AG09309 (cell line): Measurements from ENCODE around the gene CREB1.

Experiments
- DNase-seq: peaks from one replicate; pipeline ENCODE4 v3.0.0-alpha.2; 2010; ENCODE audit warnings: low read depth
- H3K4me3 ChIP-seq: 2 replicates; pipeline ENCODE4 v1.5.1; 2011; ENCODE audit warnings: mild to moderate bottlenecking, low read depth, low read length, moderate library complexity; ENCODE audit not compliant: control insufficient read depth
- TF ChIP-seq, protein P1 (sequence below): IDR thresholded peaks from 2 replicates; pipeline ENCODE4 v1.5.1; 2011; ENCODE audit warnings: mild to moderate bottlenecking, low read depth, low read length, inconsistent platforms; ENCODE audit not compliant: insufficient read depth, control insufficient read depth; ENCODE audit errors: missing control alignments

Gene CREB1

DNA sequence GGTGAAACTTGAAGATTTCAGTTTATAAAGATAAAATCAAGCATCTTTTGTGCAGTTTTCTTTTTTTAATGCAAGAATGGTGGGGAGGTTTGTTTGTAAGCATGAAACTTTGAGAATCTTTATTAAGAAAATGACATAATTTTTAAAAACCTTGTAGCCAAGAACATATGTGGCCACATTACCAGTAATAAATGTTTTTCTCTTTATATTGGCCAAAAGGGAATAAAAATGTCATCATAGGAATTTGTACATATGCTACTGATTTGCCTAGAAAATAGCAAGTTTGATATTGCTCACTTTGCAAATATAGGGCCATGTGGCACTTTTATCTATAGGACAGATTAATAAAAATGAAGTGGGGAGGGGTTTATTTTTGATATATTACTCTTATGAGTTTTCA, 69.9 kb downstream of the CREB1 start:
- no peak overlapping the region for H3K4me3 ChIP-seq
- DNase-seq: no peak
- TF ChIP-seq, protein P1, sequence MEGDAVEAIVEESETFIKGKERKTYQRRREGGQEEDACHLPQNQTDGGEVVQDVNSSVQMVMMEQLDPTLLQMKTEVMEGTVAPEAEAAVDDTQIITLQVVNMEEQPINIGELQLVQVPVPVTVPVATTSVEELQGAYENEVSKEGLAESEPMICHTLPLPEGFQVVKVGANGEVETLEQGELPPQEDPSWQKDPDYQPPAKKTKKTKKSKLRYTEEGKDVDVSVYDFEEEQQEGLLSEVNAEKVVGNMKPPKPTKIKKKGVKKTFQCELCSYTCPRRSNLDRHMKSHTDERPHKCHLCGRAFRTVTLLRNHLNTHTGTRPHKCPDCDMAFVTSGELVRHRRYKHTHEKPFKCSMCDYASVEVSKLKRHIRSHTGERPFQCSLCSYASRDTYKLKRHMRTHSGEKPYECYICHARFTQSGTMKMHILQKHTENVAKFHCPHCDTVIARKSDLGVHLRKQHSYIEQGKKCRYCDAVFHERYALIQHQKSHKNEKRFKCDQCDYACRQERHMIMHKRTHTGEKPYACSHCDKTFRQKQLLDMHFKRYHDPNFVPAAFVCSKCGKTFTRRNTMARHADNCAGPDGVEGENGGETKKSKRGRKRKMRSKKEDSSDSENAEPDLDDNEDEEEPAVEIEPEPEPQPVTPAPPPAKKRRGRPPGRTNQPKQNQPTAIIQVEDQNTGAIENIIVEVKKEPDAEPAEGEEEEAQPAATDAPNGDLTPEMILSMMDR: no peak

DNA sequence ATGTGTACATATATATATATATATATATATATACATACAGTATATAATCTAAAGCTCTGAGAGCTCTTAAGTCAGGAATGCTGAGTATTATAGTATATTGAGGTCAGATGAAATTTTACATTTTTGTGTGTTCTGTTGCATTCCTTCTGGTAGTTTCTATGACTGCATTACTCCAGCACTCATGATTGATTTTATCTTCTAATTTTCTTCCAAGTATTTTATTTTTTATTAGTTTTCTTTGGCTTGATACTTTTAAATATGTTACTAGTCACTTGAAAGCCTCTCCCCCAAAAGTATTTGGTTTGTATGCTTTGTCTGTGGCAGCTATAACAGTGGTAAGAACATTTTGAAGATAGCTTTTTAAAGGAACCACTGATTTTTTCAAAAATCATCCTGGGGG, 70.5 kb downstream of the CREB1 start:
- H3K4me3 ChIP-seq: no peak overlapping the region
- TF ChIP-seq, protein P1: no peak
- DNase-seq: no peak

DNA sequence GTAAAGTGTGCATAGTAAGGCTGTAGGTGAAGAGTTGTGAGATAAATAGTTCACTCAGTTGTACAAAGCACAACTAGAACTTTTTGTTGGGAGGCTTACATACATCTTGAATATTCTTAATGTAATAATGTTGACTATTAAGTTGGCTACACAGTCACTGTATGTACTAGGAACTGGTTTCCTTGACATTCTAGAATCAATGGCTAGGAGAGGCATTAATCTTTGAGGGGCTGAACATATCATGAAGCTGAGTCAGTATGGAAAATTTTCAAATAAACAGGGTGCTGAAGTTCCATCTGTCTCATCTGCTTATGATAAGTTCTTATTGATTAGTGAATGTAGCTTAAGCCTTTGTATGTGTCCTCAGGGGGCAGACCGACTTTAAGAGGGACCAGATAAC, 72.0 kb downstream of the CREB1 start:
- TF ChIP-seq, protein P1: no peak
- no peak for DNase-seq
- H3K4me3 ChIP-seq: no peak overlapping the region

- TF ChIP-seq, protein P1: no peak
- DNase-seq: no peak
- H3K4me3 ChIP-seq: no peak overlapping the region
These were observed 73.7 kb downstream of the CREB1 start for GRCh38 chr2:207603486-207603885.

- TF ChIP-seq, protein P1: no peak
- DNase-seq: no peak
- H3K4me3 ChIP-seq: no peak overlapping the region
These were observed 76.6 kb downstream of the CREB1 start for GRCh38 chr2:207606399-207606798.

- DNase-seq: no peak
- no peak overlapping the region for H3K4me3 ChIP-seq
- TF ChIP-seq, protein P1: no peak
These were observed 77.1 kb downstream of the CREB1 start for GRCh38 chr2:207606829-207607228.

DNA sequence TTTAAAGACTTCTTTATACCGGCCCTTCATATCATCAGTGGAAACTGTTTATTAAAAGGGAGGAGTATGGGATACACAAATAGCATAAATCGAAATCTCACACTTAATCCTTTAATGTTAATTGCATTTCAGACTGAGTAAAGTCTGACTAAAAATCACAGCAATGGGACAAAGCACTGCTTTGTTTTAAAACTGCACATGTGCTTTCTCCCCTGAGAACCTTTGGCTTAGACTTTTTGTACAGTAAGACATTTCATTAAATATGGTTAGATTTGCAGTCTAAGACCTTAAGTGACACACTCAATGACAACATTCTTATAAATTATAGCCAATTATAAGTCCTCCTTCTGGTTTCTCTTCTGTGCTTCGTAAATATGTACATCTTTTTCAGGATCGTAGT, 83.0 kb downstream of the CREB1 start:
- DNase-seq: no peak
- H3K4me3 ChIP-seq: no peak overlapping the region
- TF ChIP-seq, protein P1: no peak
